GM23338 (cell line): ENCODE data around the gene CNPY3. TPM values are rescaled to one million over a fixed set of nuclear protein-coding genes. Genes with fewer than 3 reads are reported as not detected.
"Not testable (repeated sequence)": the region's sequence is repeated elsewhere in the genome, so short reads cannot be mapped to it uniquely, and the experiment has no call there.

Experiments used
- ATAC-seq: fragments of 200-7000 bp; cut with Tn5 transposase; 3 replicates; pipeline ENCODE4 v1.9.1; 2020
- DNase-seq: peaks from one replicate; pipeline ENCODE4 v3.0.0-alpha.2; 2015; ENCODE audit warnings: low spot score
- H2AFZ ChIP-seq: fragments of 200-600 bp; sonication (generic); 2 replicates; pipeline ENCODE4 v1.8.0; 2016; ENCODE audit warnings: antibody characterized with exemption, mild to moderate bottlenecking, moderate library complexity
- H3F3A ChIP-seq: fragments of 200-600 bp; sonication (generic); replicated peaks from 2 replicates; pipeline ENCODE4 v1.8.0; 2017; ENCODE audit warnings: antibody characterized with exemption, mixed run types, low read depth
- H3K27ac ChIP-seq: fragments of 200-600 bp; sonication (generic); 2 replicates; pipeline ENCODE4 v1.6.1; 2016; ENCODE audit warnings: low read depth
- H3K27me3 ChIP-seq: fragments of 200-600 bp; sonication (generic); 2 replicates; pipeline ENCODE4 v1.8.0; 2016; ENCODE audit warnings: mild to moderate bottlenecking, mixed run types, moderate library complexity; ENCODE audit not compliant: insufficient read depth
- H3K36me3 ChIP-seq: fragments of 200-600 bp; sonication (generic); 2 replicates; pipeline ENCODE4 v1.8.0; 2016; ENCODE audit warnings: mild to moderate bottlenecking; ENCODE audit not compliant: insufficient read depth
- H3K4me1 ChIP-seq: fragments of 200-600 bp; sonication (generic); 2 replicates; pipeline ENCODE4 v1.8.0; 2016; ENCODE audit warnings: mild to moderate bottlenecking, moderate library complexity; ENCODE audit not compliant: insufficient read depth
- H3K4me2 ChIP-seq: fragments of 200-600 bp; sonication (generic); 2 replicates; pipeline ENCODE4 v1.7.1; 2017; ENCODE audit warnings: mixed run types
- H3K4me3 ChIP-seq: fragments of 200-600 bp; sonication (generic); 2 replicates; pipeline ENCODE4 v1.6.1; 2016; ENCODE audit warnings: mixed run types
- H3K79me2 ChIP-seq: fragments of 200-600 bp; sonication (generic); replicated peaks from 2 replicates; pipeline ENCODE4 v1.8.0; 2017; ENCODE audit warnings: mild to moderate bottlenecking; ENCODE audit not compliant: insufficient read depth
- H3K9me2 ChIP-seq: fragments of 200-600 bp; sonication (generic); 2 replicates; pipeline ENCODE4 v1.8.0; 2017; ENCODE audit not compliant: insufficient read depth
- H4K20me1 ChIP-seq: fragments of 200-600 bp; sonication (generic); replicated peaks from 2 replicates; pipeline ENCODE4 v1.8.0; 2017; ENCODE audit warnings: mild to moderate bottlenecking; ENCODE audit not compliant: insufficient read depth
- H3K27ac Mint-ChIP-seq: 2 replicates; pipeline ENCODE4 v1.8.0; 2020; ENCODE audit warnings: inconsistent platforms, mild to moderate bottlenecking, moderate library complexity, mixed read lengths
- H3K27me3 Mint-ChIP-seq: 3 replicates; pipeline ENCODE4 v1.8.0; 2022; ENCODE audit warnings: low read depth, mild to moderate bottlenecking, moderate library complexity, mixed read lengths, inconsistent platforms; ENCODE audit not compliant: insufficient read depth, poor library complexity
- H3K36me3 Mint-ChIP-seq: 3 replicates; pipeline ENCODE4 v1.8.0; 2021; ENCODE audit warnings: low read depth, mild to moderate bottlenecking, inconsistent platforms, moderate library complexity, mixed read lengths
- H3K4me1 Mint-ChIP-seq: 3 replicates; pipeline ENCODE4 v1.8.0; 2020; ENCODE audit warnings: mild to moderate bottlenecking, inconsistent platforms, mixed read lengths
- H3K4me3 Mint-ChIP-seq: 3 replicates; pipeline ENCODE4 v1.8.0; 2021; ENCODE audit warnings: moderate library complexity, mild to moderate bottlenecking, inconsistent platforms, mixed read lengths
- H3K9me3 Mint-ChIP-seq: 3 replicates; pipeline ENCODE4 v1.8.0; 2020; ENCODE audit warnings: moderate library complexity, mild to moderate bottlenecking, inconsistent platforms, mixed read lengths
- CREB1 ChIP-seq: fragments of 250-450 bp; sonication (Bioruptor Pico); IDR thresholded peaks from 2 replicates; pipeline ENCODE4 v1.5.0; 2020; ENCODE audit warnings: low read depth, mild to moderate bottlenecking, moderate library complexity
- CTCF ChIP-seq, 2 experiments: fragments of 200-600 bp in 1 of 2; sonication (generic) in 1 of 2; conservative IDR thresholded peaks; 2 replicates each; pipeline versions ENCODE4 v1.5.1 to v1.6.1; 2016 to 2017; ENCODE audit warnings: antibody characterized with exemption in 2 of 2, low read depth in 2 of 2, mild to moderate bottlenecking in 2 of 2, moderate library complexity in 1 of 2
- EZH2 ChIP-seq: fragments of 200-600 bp; sonication (generic); IDR thresholded peaks from one replicate; pipeline ENCODE4 v1.8.0; 2017; ENCODE audit warnings: antibody characterized with exemption, mild to moderate bottlenecking, low read depth; ENCODE audit not compliant: unreplicated experiment
- EZH2phosphoT487 ChIP-seq: fragments of 200-600 bp; sonication (generic); IDR thresholded peaks from one replicate; pipeline ENCODE4 v1.8.1; 2018; ENCODE audit warnings: antibody characterized with exemption; ENCODE audit not compliant: unreplicated experiment
- POLR2AphosphoS5 ChIP-seq: IDR thresholded peaks from 2 replicates; pipeline ENCODE4 v1.6.1; 2016; ENCODE audit warnings: antibody characterized with exemption, low read depth
- REST ChIP-seq: IDR thresholded peaks from one replicate; pipeline ENCODE4 v1.6.1; 2018; ENCODE audit warnings: antibody characterized with exemption; ENCODE audit not compliant: unreplicated experiment
- STAT1 ChIP-seq: IDR thresholded peaks from one replicate; pipeline ENCODE4 v1.6.1; 2016; ENCODE audit warnings: antibody characterized with exemption; ENCODE audit not compliant: unreplicated experiment
- ZNF114 ChIP-seq: fragments of 250-450 bp; sonication (Bioruptor Pico); IDR thresholded peaks from 2 replicates; pipeline ENCODE4 v1.5.0; 2020; ENCODE audit warnings: mild to moderate bottlenecking, moderate library complexity
- ZNF331 ChIP-seq: fragments of 250-450 bp; sonication (Bioruptor Pico); IDR thresholded peaks from 2 replicates; pipeline ENCODE4 v1.5.0; 2020; ENCODE audit warnings: low read depth, mild to moderate bottlenecking, moderate library complexity
- ZNF462 ChIP-seq: fragments of 250-450 bp; sonication (Bioruptor Pico); IDR thresholded peaks from 2 replicates; pipeline ENCODE4 v1.5.0; 2020; ENCODE audit warnings: mild to moderate bottlenecking, moderate library complexity
- polyA plus RNA-seq: library from polyadenylated mRNA; unstranded; fragments of >200 nt; fragmentation: Nextera tagmentation; extraction: Ambion mirVana; gene quantifications from 2 replicates; pipeline ENCODE4 v1.2.1, GENCODE V29; 2016
- total RNA-seq: library from RNA; depleted of rRNA; stranded (reverse); fragments of >200 nt; shearing (Covaris generic); gene quantifications from 2 replicates; pipeline ENCODE4 v1.2.3, GENCODE V29; 2014

CNPY3 gene
- total and polyA plus RNA-seq, 2 experiments from 2014 or later = 67.0 to 74.5 TPM

- not testable (repeated sequence) for H3K27ac ChIP-seq, ATAC-seq, H3K36me3 ChIP-seq, H3K27ac Mint-ChIP-seq, DNase-seq, H3K9me3 Mint-ChIP-seq, H3K4me2 ChIP-seq, H3K79me2 ChIP-seq, H2AFZ ChIP-seq, H3K4me3 ChIP-seq, H3K9me2 ChIP-seq, H3K4me1 ChIP-seq, H3K27me3 ChIP-seq, H4K20me1 ChIP-seq, H3K4me3 Mint-ChIP-seq, H3F3A ChIP-seq
- peaks cover 16% of the 10 kb centered on the region for H3K4me1 Mint-ChIP-seq
- H3K36me3 Mint-ChIP-seq = peaks cover 56% of the 10 kb centered on the region
- H3K27me3 Mint-ChIP-seq = peaks cover 16% of the 10 kb centered on the region
Measured at GRCh38 chr6:42941356-42941755, 12.1 kb downstream of the CNPY3 start.

GRCh38 chr6:42942444-42942843 lies 13.2 kb downstream of the CNPY3 start:
- no peaks in the 10 kb centered on the region for H3F3A ChIP-seq
- no peaks in the 10 kb centered on the region for H3K9me3 Mint-ChIP-seq
- H3K4me3 Mint-ChIP-seq = no peak overlapping the region
- H3K27ac ChIP-seq = peak overlapping the region; percentile 66
- ATAC-seq = peak; percentile 19; the same call in 2 of the 3 replicates
- no peak overlapping the region for H3K27ac Mint-ChIP-seq
- H3K9me2 ChIP-seq = no peaks in the 10 kb centered on the region
- H4K20me1 ChIP-seq = no peaks in the 10 kb centered on the region; the same call in 1 of the 2 replicates
- H3K27me3 Mint-ChIP-seq = peaks cover 16% of the 10 kb centered on the region
- H3K36me3 Mint-ChIP-seq = peaks cover 45% of the 10 kb centered on the region
- no peak overlapping the region for H2AFZ ChIP-seq
- H3K27me3 ChIP-seq = no peaks in the 10 kb centered on the region
- no peaks in the 10 kb centered on the region for H3K79me2 ChIP-seq
- H3K36me3 ChIP-seq = no peaks in the 10 kb centered on the region
- peaks cover 16% of the 10 kb centered on the region for H3K4me1 Mint-ChIP-seq
- H3K4me2 ChIP-seq = no peak overlapping the region
- no peak for DNase-seq
- no peaks in the 10 kb centered on the region for H3K4me1 ChIP-seq
- H3K4me3 ChIP-seq = no peak overlapping the region
- no peak for TF ChIP-seq ZNF331 (CRISPR knock-in tag)
- no peak for TF ChIP-seq CREB1 (CRISPR knock-in tag)
- TF ChIP-seq ZNF114 (CRISPR knock-in tag) = no peak
- no peak for TF ChIP-seq EZH2
- TF ChIP-seq CTCF (conservative IDR thresholded peaks at IDR 0.05; ENCODE audit: low read depth in 2 of 2) = no peak
- TF ChIP-seq ZNF462 (CRISPR knock-in tag) = no peak
- TF ChIP-seq STAT1 = no peak
- no peak for TF ChIP-seq POLR2AphosphoS5
- TF ChIP-seq EZH2phosphoT487 = no peak
- TF ChIP-seq REST = no peak
